Measurements from ENCODE around the gene CRACR2B.
A peak's percentile ranks its signal among the peaks of the same experiment; 100 is the strongest.

The CRACR2B gene

GRCh38 chr11:794766-795633, 32.7 kb upstream of the CRACR2B start:
- DNase-seq (ENCODE audit: low spot score), result no peak

- no peak for DNase-seq (ENCODE audit: low spot score)
These were observed 31.8 kb upstream of the CRACR2B start for GRCh38 chr11:795634-796564.

- DNase-seq (ENCODE audit: low spot score), result no peak
These were observed 31.0 kb upstream of the CRACR2B start for GRCh38 chr11:796565-797295.

GRCh38 chr11:797296-798092, 30.2 kb upstream of the CRACR2B start:
- peak; percentile 57 for DNase-seq (ENCODE audit: low spot score)

GRCh38 chr11:798093-798713, 29.5 kb upstream of the CRACR2B start, which contains the start of gene SLC25A22:
TSS of gene SLC25A22 (minus strand) at chr11:798281. CDS start at chr11:795006, 3,275 bp downstream.
- DNase-seq (ENCODE audit: low spot score), result no peak

- no peak for DNase-seq (ENCODE audit: low spot score)
These were observed 27.9 kb upstream of the CRACR2B start for GRCh38 chr11:799641-800316.

GRCh38 chr11:800473-800872, 27.2 kb upstream of the CRACR2B start:
- DNase-seq (ENCODE audit: low spot score), result no peak

GRCh38 chr11:801097-801780, 26.5 kb upstream of the CRACR2B start:
- no peak for DNase-seq (ENCODE audit: low spot score)

GRCh38 chr11:802018-802617, 25.6 kb upstream of the CRACR2B start:
- no peak for DNase-seq (ENCODE audit: low spot score)

- no peak for DNase-seq (ENCODE audit: low spot score)
These were observed 24.8 kb upstream of the CRACR2B start for GRCh38 chr11:802693-803466.

- DNase-seq (ENCODE audit: low spot score), result no peak
These were observed 24.3 kb upstream of the CRACR2B start for GRCh38 chr11:803467-803742.

GRCh38 chr11:803770-804598, 23.7 kb upstream of the CRACR2B start:
- DNase-seq (ENCODE audit: low spot score), result no peak

GRCh38 chr11:804599-804964, 23.1 kb upstream of the CRACR2B start:
- DNase-seq (ENCODE audit: low spot score), result no peak

- DNase-seq (ENCODE audit: low spot score), result peak; percentile 76
These were observed 19.1 kb upstream of the CRACR2B start for GRCh38 chr11:808427-809286.

- peak; percentile 96 for DNase-seq (ENCODE audit: low spot score)
These were observed 18.3 kb upstream of the CRACR2B start, which contains the start of gene RPLP2 for GRCh38 chr11:809287-810039. TSS of gene RPLP2 (plus strand) at chr11:809967. CDS start at chr11:810235, 268 bp downstream.

GRCh38 chr11:810040-810567, 17.6 kb upstream of the CRACR2B start:
- DNase-seq (ENCODE audit: low spot score), result no peak

All from pons (tissue), 1 donor.